GM23248 (cell line): ENCODE results near the gene CXCL5.

Experiments
- EZH2 ChIP-seq: fragments of 200-600 bp; sonication (generic); IDR thresholded peaks from 2 replicates; pipeline ENCODE4 v1.6.1; 2018; ENCODE audit warnings: antibody characterized with exemption, mild to moderate bottlenecking; ENCODE audit not compliant: insufficient read depth, poor library complexity, severe bottlenecking
- EZH2phosphoT487 ChIP-seq: fragments of 200-600 bp; sonication (generic); IDR thresholded peaks from 2 replicates; pipeline ENCODE4 v1.6.1; 2018; ENCODE audit warnings: antibody characterized with exemption, moderate library complexity, mild to moderate bottlenecking, low read depth; ENCODE audit not compliant: insufficient read depth

DNA sequence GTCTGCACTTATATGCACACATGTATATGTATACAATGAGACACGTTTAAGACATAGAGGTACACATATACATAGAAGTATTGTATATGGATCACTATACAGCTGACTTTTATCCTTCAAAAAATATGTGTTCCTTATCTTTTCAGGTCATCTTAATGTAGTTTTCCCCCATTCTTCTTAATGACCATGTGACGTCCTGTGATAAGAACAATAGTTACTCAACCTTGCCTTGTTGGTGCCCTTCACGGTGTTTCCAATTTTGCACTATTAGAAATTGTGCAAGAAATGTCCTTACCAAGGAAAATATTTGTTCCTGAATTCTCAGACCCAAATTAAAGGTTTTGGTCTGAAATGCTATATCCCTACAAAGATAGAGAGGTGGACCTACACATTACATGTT lies 9.4 kb downstream of the CXCL5 start:
- TF ChIP-seq EZH2phosphoT487 (no peak), EZH2 (no peak)
